ENCODE results near the gene C11orf54.
A peak's percentile ranks its signal among the peaks of the same experiment; 100 is the strongest.

The C11orf54 gene

GRCh38 chr11:93738647-93739081 is 2.8 kb upstream of the C11orf54 start:
- H3K9ac ChIP-seq (ENCODE audit: low read length): peak overlapping the region; percentile 93
- H3K79me2 ChIP-seq (ENCODE audit: insufficient read depth, low read length): peaks cover 67% of the 10 kb centered on the region
- peak overlapping the region; percentile 82 for H3K27ac ChIP-seq (ENCODE audit: low read depth, low read length, poor library complexity, severe bottlenecking)
- H4K20me1 ChIP-seq (ENCODE audit: insufficient read depth, low read length): peaks cover 3% of the 10 kb centered on the region; the same call in 1 of the 2 replicates
- H3K4me2 ChIP-seq (ENCODE audit: low read length): peak overlapping the region; percentile 78
- peak overlapping the region; percentile 83 for H3K4me3 ChIP-seq (ENCODE audit: low read depth, low read length, poor library complexity, severe bottlenecking)
- 0 out of 2 replicates have a peak, but pooled peaks cover 6% of the 10 kb centered on the region for H3F3A ChIP-seq (ENCODE audit: insufficient read depth, low read length)
- H3K9me2 ChIP-seq (ENCODE audit: low read depth, low read length): no peaks in the 10 kb centered on the region
- H3K9me3 ChIP-seq (ENCODE audit: low read length): no peaks in the 10 kb centered on the region
- no peaks in the 10 kb centered on the region for H3K27me3 ChIP-seq (ENCODE audit: insufficient read depth, low read length)
- H2AFZ ChIP-seq (ENCODE audit: low read length): no peak overlapping the region
- TF ChIP-seq CTCF (IDR thresholded peaks at IDR 0.05; ENCODE audit: low read length): no peak
- no peak for TF ChIP-seq EZH2 (IDR thresholded peaks at IDR 0.05; ENCODE audit: borderline replicate concordance, low read length)
- H3K36me3 ChIP-seq (ENCODE audit: insufficient read depth, low read length): peaks cover 79% of the 10 kb centered on the region
- peaks cover 79% of the 10 kb centered on the region for H3K4me1 ChIP-seq (ENCODE audit: insufficient read depth, low read length, severe bottlenecking)

GRCh38 chr11:93740031-93740729 is 1.3 kb upstream of the C11orf54 start:
- peaks cover 66% of the 10 kb centered on the region for H3K4me1 ChIP-seq (ENCODE audit: insufficient read depth, low read length, severe bottlenecking)
- peaks cover 60% of the 10 kb centered on the region for H3K79me2 ChIP-seq (ENCODE audit: insufficient read depth, low read length)
- H3K9me3 ChIP-seq (ENCODE audit: low read length): no peaks in the 10 kb centered on the region
- no peaks in the 10 kb centered on the region for H3F3A ChIP-seq (ENCODE audit: insufficient read depth, low read length)
- TF ChIP-seq EZH2 (IDR thresholded peaks at IDR 0.05; ENCODE audit: borderline replicate concordance, low read length) (no peak), CTCF (IDR thresholded peaks at IDR 0.05; ENCODE audit: low read length) (no peak)
- H3K9me2 ChIP-seq (ENCODE audit: low read depth, low read length): no peaks in the 10 kb centered on the region
- peak overlapping the region; percentile 83 for H3K4me3 ChIP-seq (ENCODE audit: low read depth, low read length, poor library complexity, severe bottlenecking)
- peak overlapping the region; percentile 93 for H3K9ac ChIP-seq (ENCODE audit: low read length)
- H3K4me2 ChIP-seq (ENCODE audit: low read length): peak overlapping the region; percentile 78
- H3K36me3 ChIP-seq (ENCODE audit: insufficient read depth, low read length): peaks cover 65% of the 10 kb centered on the region
- no peak overlapping the region for H2AFZ ChIP-seq (ENCODE audit: low read length)
- no peaks in the 10 kb centered on the region for H3K27me3 ChIP-seq (ENCODE audit: insufficient read depth, low read length)
- H3K27ac ChIP-seq (ENCODE audit: low read depth, low read length, poor library complexity, severe bottlenecking): peak overlapping the region; percentile 82
- H4K20me1 ChIP-seq (ENCODE audit: insufficient read depth, low read length): peaks cover 3% of the 10 kb centered on the region; the same call in 1 of the 2 replicates

GRCh38 chr11:93740730-93741093 is 760 bp upstream of the C11orf54 start:
- TF ChIP-seq EZH2 (IDR thresholded peaks at IDR 0.05; ENCODE audit: borderline replicate concordance, low read length) (no peak), CTCF (IDR thresholded peaks at IDR 0.05; ENCODE audit: low read length) (no peak)
- H3K9me3 ChIP-seq (ENCODE audit: low read length): no peaks in the 10 kb centered on the region
- no peak overlapping the region for H2AFZ ChIP-seq (ENCODE audit: low read length)
- peak overlapping the region; percentile 93 for H3K9ac ChIP-seq (ENCODE audit: low read length)
- H4K20me1 ChIP-seq (ENCODE audit: insufficient read depth, low read length): peaks cover 3% of the 10 kb centered on the region; the same call in 1 of the 2 replicates
- peaks cover 60% of the 10 kb centered on the region for H3K36me3 ChIP-seq (ENCODE audit: insufficient read depth, low read length)
- H3K27me3 ChIP-seq (ENCODE audit: insufficient read depth, low read length): no peaks in the 10 kb centered on the region
- no peaks in the 10 kb centered on the region for H3K9me2 ChIP-seq (ENCODE audit: low read depth, low read length)
- peak overlapping the region; percentile 83 for H3K4me3 ChIP-seq (ENCODE audit: low read depth, low read length, poor library complexity, severe bottlenecking)
- H3K27ac ChIP-seq (ENCODE audit: low read depth, low read length, poor library complexity, severe bottlenecking): peak overlapping the region; percentile 82
- peaks cover 60% of the 10 kb centered on the region for H3K79me2 ChIP-seq (ENCODE audit: insufficient read depth, low read length)
- no peaks in the 10 kb centered on the region for H3F3A ChIP-seq (ENCODE audit: insufficient read depth, low read length)
- H3K4me1 ChIP-seq (ENCODE audit: insufficient read depth, low read length, severe bottlenecking): peaks cover 61% of the 10 kb centered on the region
- peak overlapping the region; percentile 78 for H3K4me2 ChIP-seq (ENCODE audit: low read length)
